NCI-H460 (cell line): ENCODE measurements around the gene JAKMIP2. TPM values are rescaled to one million over a fixed set of nuclear protein-coding genes. Genes with fewer than 3 reads are reported as not detected.
"Not testable (repeated sequence)": the region's sequence is repeated elsewhere in the genome, so short reads cannot be mapped to it uniquely, and the experiment has no call there.

Experiments
- DNase-seq: peaks from one replicate; pipeline ENCODE4 v3.0.0-alpha.2; 2016; ENCODE audit warnings: low read depth; ENCODE audit errors: extremely low read depth
- polyA plus RNA-seq: library from polyadenylated mRNA; depleted of rRNA; stranded (reverse); fragments of >200 nt; gene quantifications from 2 replicates; pipeline ENCODE4 v1.2.3, GENCODE V29; 2014; cell fraction: nucleus; rRNA removed
- total RNA-seq: library from RNA; depleted of rRNA; stranded (reverse); fragments of >200 nt; shearing (Covaris generic); gene quantifications from 2 replicates; pipeline ENCODE4 v1.2.3, GENCODE V29; 2014; rRNA removed

JAKMIP2 gene
- 0.69 and 0.79 TPM in 2 replicates for total RNA-seq
- polyA plus RNA-seq, result 0.23 TPM in 1 of 2 replicates, not detected in the other

DNA sequence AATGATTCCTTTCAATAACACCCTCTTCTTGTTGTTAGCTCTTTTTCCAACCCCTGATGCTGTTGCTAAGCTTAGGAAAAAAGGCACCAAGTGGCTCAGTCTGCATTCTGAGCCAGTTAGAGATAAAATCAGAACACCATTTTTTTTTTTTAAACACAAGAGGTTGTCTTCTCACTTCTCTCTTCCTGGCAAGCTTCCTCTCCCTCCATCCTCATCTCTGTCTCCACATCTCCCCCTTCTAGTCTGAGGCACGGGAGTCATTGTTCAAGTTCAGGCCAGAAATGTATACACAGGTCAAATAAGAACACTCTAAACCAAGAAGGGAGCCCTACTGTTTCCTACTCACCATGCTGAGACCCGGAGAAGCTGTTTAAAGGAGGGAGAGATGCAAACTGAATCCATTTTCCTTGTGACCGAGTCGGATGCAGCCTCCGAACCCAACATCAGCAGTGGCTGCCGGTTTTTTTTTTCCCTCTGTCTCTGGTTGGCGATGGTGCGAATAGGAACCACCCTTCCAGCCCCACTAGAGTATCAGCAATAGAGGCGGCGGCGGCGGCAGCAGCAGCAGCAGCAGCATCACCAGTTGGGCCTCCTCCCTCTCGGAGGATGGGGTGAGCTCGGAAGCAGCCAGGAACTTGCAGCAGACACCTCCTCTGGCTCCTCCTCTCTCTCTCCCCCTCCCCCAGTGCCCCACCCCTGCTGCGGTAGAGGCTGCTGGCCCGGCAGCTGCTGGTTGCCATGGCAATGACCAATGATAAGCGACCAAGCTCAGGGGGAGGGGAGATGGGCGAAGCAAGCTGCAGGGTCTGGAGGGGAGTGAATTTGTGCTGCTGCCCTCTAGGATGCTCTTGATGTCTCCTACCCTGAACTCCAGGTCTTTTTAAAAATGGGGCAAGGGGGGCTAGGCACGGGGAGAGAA lies at the start of gene JAKMIP2:
Gene JAKMIP2, minus strand, starts transcription at position 619 of the 919 bp plus-strand sequence. CDS start 110,922 bp downstream, outside the sequence.
- DNase-seq, result peak; percentile 67

DNA sequence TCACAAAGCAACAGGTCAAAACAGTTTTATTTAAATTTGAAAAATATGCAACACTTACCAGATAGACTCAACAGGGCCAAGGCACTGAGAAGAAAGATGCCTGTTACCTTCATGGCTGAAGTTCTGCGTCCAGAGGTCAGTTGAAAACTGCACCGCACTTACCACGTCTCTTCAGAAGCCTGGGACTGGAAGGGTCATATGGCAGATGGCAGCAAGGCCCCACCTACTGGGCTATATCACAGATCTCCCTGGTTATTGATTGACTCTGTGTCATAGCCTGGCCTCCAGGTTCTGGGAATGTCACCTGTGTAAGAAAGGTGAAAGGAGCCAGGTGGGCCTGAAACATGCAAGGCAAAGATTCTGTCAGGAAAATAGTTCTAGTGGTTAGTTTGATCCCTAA lies 48.9 kb upstream of the JAKMIP2 start, which contains the start of gene SPINK1:
Gene SPINK1, minus strand, starts transcription at position 207 of the 400 bp plus-strand sequence. Its CDS starts 94 bp downstream, at position 113.
- DNase-seq, result no peak

DNA sequence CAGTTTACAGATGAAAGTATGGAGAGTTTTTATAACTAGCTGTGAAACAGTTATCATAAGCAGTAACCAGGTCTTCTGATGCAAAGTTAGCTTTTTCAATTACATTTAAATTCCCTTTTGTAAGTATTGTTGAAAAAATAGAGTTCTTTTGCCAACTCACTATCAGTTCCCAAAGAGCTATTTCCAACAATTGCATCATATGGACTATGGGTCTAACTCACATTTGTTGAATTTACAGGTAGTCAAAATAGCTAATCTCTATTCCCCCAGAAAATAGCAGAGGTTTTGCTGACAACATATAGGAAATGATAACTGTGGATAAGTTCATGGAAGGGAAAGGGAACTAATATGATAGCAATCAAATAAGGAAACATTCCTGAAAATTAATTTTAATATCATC lies 47.5 kb upstream of the JAKMIP2 start:
- peak; percentile 17 for DNase-seq

DNA sequence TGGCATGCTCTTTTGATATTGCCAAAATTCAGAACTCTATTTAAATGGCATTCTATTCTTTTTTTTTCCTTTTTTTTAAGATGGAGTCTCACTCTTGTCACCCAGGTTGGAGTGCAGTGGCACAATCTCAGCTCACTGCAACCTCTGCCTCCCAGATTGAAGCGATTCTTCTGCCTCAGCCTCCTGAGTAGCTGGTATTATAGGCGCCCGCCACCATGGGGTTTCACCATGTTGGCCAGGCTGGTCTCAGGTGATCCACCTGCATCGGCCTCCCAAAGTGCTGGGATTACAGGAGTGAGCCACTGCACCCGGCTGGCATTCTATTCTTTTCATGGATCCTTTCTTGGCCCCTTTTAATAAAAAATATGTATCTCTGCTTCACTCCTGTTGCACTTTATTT lies 44.5 kb upstream of the JAKMIP2 start:
- DNase-seq, result not testable (repeated sequence)

DNA sequence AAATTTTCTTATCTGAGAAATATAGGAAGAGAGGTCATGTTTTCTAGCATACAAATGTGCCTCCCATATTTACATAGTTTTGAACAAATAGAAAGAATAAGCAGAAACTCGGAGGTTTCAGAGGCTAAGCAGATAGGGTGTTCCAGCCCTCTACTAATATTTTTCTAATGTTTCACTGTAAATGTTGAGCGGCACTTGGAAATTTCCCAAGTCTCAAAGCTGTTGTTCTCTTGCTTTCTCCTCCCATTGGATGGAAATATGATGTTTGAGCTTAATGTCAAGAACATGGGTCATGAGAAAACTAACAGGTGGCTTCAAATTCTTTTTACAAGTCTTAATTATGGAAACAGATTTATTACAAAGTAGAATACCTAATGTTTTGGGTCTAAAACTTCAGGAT lies 43.8 kb upstream of the JAKMIP2 start:
- no peak for DNase-seq

DNA sequence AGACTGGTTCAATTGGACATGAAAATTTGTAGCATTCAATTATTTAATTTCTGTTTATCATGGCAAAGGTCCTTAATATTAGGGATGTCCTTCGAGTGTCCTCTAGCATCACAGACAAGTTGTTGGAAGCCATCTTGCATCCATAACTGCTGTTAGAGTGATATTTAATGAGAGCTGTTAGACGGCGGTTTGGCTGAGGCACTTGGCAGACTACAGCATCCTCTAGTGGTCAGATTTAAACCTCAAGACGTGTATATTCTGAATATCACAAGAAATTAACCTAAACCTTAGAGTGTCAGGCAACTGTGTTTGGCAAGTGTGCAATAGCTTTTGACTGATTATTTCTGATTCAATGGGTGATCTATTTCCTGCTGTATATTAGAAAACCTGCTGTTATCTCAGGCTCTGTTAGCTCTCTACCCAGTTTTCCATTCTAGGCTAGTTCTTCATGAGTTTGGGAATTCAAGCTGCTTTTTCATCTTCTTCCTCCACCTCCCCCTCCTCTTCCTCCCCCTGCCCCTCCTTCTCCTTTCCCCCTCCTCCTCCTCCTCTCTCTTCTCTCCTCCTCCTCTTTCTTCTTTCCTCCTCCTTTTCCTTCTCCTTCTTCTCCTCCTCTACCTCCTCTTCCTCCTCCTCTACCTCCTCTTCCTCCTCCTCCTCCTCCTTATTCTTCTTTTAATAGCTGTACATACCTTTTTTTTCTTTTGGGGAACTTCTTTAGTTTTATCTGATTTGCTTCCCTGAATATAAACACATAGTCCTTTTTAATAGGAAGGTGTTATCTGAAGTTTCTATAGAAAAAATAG lies 40.4 kb upstream of the JAKMIP2 start:
- peak; percentile 63 for DNase-seq

DNA sequence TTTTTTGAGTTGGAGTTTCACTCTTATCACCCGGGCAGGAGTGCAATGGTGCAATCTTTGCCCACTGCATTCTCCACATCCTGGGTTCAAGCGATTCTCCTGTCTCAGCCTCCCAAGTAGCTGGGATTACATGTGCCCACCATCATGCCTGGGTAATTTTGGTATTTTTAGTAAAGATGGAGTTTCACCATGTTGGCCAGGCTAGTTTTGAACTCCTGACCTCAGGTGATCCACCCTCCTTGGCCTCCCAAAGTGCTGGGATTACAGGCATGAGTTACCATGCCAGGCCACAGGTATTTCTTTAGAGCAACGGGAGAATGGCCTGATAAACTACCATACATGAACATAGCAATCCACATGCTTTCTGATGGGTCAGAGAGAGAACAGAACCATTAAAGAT lies 39.7 kb upstream of the JAKMIP2 start:
- not testable (repeated sequence) for DNase-seq

DNA sequence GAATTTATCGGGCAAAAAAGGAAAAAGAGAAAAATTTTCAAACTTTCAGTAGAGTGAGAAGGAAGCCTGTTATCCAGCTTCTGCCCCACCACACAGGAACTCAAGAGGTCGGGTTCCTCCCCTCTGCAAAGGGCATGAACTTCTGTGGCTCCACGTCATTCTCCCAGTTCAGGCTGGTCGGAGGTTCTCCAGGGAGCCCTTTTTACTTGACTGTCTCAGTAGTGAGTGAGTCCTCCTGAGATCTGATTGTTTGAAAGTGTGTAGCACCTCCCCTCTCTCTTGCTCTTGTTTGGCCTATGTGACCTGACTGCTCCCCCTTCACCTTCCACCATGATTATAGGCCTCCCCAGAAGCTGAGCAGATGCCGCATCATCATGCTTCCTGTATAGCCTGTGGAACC lies 39.2 kb upstream of the JAKMIP2 start:
- DNase-seq, result no peak

DNA sequence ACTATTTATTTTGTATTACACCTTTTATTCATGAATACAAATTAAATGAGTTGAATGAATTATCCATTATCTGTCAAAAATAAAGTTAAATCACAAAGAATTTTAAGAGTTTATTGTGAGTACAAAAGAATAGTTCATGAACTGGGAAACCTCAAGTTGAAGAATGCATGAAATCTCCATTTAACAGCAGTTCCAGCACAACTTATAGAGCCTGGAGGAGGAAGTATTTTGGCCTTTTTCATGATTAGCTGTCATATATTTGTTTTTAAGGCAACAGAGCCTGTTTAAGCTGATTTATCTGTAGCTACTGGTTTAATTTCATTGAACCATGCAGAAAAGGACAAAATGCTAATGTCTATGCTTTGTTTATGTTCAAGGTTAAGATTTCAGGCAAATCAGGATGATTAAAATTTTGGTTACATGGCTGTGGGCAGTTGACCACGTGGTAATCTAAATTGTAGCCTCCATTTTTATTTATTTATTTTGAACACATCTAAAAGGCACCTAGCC lies 36.8 kb upstream of the JAKMIP2 start:
- DNase-seq, result no peak

DNA sequence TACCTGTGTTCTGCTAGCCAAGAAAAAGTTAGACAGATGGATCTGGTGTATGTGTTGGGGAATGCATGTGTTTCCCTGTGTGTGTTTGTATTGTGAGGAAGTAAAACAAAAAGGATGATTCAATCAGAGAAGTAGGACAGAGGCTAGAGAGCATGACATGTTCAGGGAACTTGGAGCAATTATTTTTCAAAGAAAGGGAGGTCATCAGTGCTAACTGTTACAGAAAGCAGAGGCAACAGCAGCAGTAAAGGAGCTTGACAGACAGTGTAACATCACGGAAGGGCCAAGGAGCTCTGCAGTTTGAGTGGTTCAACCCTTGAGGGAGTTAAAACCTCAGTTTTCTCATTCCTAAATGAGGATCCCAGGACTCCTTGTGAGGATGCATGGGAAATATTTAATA lies 35.8 kb upstream of the JAKMIP2 start:
- no peak for DNase-seq

DNA sequence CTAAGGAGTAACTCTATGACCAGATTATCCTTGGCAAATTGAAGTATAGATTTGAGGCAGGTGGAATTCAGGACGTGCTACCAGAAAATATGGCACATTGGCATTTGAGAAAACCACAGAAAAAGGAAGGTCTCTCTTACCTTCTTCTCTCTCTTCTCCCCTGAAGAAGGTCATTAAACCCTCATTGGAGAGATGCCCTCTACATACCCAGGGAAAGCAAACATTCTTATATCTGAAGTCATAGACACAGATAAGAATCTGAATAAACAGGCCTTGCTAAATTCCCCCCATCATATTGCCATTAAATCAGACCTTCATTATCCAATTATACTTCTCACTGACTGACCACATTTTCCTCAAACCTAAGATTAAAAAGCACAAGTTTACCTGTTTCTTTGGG lies 31.2 kb upstream of the JAKMIP2 start:
- no peak for DNase-seq

DNA sequence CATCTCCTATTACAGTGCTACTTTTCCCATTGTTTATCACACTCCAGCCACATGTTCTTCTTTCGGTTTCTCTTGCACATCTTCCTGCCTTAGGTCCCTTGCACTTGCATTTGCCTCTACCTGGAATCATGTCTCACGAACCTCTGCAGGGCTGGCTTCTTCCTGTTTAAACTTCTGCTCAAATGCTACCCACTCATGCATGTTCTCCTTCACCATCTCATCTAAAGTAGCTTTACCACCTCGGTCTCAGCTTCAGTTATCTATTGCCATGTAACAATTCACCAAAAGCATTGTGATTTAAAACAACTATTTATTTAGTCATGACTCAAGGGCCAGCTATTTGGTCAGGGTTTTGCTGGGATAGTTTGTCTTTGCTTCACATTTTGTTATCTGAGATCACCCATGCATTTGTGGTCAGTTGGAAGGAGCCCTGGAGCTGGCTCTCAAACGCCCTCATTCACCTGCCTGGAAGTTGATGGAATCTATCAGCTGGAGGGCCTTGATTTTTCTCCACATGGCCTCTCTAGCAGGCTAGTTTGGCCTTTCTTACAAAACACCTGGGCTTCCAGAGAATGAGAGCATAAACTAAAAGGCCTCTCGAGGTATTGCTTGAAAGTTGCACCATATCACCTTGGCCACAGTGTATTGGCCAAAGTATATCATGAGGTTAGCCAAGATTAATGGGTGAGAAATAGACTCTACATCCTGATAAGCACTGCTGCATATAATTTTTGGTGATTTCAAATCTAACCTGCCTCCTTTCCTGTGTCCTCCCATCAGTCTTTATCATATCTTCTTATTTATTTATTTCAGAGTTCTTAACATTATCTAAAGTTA lies 27.5 kb upstream of the JAKMIP2 start:
- DNase-seq, result no peak

DNA sequence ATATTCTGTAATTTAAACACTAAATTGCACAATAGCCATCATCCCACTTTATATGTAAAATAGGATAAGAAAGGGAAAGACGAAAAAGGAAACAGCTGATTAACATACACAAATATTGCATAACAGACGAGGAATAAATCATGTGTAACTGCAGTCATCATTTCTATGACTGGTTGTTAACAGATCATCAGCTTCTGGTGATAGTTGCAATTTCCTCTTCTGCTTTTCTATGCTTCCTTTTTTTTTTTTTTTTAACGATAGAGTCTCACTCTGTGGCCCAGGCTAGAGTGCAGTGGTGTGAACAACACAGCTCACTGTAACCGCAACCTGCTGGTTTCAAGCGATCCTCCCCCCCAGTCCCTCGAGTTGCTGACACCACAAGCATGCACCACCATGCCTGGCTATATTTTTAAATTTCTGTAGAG lies 22.5 kb upstream of the JAKMIP2 start:
- DNase-seq, result no peak

DNA sequence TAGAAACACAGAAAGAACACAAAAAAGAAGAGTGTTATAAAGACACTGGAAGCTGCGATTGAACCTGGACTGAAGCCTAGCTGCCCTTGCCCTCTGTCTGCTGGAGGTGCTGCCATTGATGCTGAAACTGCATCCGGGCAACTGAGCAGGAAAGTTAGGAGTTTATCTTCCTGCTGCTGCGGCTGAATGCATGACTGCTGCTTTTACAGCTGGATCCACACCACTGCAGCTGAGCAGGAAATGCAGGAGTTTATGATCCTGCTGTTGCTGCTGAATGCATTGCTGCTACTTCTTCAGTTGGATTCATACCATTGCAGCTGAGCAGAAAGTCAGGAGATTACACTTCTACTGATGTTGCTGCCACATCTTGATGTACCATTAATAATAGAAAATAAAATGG lies 21.8 kb upstream of the JAKMIP2 start:
- DNase-seq, result no peak

DNA sequence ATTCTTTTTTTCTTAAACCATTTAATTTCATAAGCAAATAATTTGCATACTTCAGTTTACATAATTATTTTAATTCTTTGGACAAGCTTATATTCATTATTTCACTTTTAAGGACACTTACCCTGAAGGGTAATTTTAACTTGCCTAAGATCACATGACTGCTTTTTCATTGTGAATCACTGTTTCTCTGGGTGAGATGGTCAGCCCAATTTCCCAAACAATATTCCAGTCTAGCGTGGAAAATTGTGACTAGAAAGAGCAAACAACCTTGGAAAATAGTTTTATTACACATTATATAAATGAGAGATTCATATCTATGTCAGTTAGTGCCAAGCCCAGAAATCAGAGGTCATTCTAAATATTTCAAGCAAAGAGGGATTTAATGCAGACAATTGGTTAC lies 21.4 kb upstream of the JAKMIP2 start:
- DNase-seq, result no peak

DNA sequence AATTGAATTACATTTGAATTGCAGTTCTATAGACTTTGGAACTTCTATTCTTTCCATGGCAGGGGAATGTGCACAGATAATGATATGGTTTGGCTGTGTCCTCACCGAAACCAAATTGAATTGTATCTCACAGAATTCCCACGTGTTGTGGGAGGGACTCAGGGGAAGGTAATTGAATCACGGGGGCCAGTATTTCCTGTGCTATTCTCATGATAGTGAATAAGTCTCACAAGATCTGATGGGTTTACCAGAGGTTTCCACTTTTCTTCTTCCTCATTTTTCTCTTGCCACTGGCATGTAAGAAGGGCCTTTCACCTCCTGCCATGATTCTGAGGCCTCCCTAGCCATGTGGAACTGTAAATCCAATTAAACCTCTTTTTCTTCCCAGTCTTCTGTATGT lies 20.6 kb upstream of the JAKMIP2 start:
- DNase-seq, result not testable (repeated sequence)

DNA sequence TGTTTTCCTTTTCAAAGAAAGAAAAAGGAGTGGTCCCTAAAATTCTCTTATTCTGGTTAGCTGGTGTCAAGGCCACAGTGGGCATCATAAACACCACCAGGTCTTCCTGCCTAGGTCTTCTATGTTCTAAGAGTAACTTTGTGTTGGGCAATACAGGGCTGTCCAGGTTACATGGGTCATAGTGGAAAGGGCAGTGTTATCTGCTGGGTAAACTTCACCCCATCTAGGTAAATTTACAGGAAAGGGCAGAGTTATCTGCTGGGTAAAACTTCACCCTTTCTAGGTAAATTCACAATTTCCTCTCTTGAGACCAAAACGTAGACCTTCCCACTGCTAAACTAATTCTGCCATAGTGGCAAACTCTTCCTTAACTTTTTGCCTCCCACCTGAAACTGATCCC lies 18.9 kb upstream of the JAKMIP2 start:
- DNase-seq, result no peak

DNA sequence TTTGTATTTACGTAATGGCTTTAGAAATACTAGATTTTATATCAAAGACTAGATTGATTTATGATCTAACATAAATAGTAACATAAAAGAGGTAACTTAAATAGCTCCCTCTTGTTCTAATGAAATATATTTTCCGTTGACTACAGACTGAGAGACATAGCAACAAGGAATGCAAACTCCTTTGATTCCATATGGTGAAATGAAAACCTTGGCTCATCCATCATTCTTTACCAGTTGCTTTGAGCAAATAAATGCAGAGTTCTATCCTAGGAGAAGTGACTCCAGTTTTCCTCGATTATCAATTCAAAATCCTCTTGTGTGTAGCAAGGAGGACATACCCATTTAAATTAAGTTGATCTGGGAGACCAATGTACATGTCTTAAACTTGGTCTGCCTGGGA lies 18.0 kb upstream of the JAKMIP2 start:
- DNase-seq, result no peak

DNA sequence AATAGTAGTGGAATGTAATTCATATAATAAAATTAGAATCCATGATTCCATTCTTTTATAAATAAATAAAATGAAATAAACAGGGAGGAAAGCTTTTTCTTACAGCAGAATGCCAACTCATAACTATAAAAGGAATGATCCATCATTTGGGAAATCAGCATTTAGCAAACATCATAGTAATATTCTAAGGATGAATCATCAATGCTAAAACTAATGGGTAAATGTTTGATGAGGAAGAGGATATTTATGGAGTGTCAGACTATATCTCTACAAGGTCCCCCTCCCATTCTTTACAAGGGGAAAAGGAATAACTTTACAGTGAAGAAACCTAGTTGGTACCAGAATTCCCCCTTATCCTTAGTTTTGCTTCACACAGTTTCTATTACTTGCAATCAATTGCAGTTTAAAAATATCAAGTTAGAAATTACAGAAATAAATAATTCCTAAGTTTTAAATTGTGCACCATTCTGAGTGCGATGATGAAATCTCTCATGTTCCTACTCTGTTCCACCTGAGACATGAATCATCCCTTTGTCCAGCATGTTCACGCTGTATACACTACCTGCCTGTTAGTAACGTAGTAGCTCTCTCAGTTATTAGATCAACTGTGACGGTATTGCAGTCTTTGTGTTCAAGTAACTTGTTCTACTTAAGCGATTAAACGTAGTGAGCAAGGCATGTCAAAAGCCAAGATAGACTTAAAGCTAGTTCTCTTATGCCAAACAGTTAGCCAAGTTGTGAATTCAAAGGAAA lies 14.2 kb upstream of the JAKMIP2 start:
- DNase-seq, result no peak
